ENCODE measurements around the gene RSRP1. TPM values are rescaled to one million over a fixed set of nuclear protein-coding genes. Genes with fewer than 3 reads are reported as not detected.

Gene RSRP1
- total and polyA plus RNA-seq, 2 of the 8 experiments (the other 6 are each of a cell fraction or from before 2014, with no cell fraction given) = 32.9 to 59.4 TPM

DNA sequence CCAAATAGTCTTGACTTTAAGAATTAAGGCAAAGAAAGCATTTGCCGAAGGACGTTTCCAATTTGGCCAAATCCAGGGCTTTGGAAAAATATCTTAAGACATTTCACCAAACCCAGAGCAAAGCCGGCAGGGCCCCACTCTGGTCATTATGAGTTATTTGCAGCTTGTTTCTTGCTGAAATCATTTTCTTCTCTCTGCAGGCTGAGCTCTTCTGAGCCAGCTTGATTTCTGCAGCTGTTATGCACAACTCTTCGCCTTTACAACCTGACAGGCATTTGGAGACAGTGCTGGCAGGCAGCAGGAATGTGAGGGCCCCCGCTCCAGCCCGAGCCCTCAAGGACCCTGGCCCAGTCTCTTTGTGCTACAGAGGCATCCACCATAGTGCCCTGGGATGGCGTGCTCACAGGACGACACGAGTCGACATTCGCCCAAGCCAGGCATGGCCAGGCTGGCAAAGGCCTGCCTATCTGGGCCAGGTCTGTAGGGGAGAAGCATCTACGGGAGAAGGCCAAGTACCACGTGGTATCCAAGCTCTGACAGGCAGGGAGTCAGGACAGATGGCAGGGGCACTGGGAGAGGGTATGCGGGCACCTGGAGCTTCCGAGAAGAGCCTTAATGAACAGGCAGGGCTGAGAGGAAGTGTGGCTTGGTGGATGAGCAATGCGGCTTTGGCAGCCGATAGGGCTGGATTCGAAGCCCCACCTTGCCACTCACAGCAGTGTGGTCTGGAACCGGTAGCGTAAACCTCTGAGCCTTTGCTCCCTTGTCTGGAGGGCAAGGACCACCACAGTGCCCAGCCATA, 47.2 kb downstream of the RSRP1 start:
- H4K20me1 ChIP-seq (replicated peaks in 1 of 2; ENCODE audit: control insufficient read depth in 1 of 2, insufficient read depth in 2 of 2, low read length in 2 of 2) = no peaks in the 10 kb centered on the region
- H4K91ac ChIP-seq (replicated peaks; ENCODE audit: insufficient read length, low read length) = no peak overlapping the region
- 91% methylated on average over 20 of the region's 20 CpGs; no CpG with 5 or more reads in 1 of the 2 experiments for WGBS, 2 experiments (ENCODE audit: extremely low coverage in 1 of 2, insufficient coverage in 1 of 2, insufficient read length in 1 of 2, insufficient replicate concordance in 2 of 2, low coverage in 1 of 2, low lambda C conversion rate in 2 of 2, missing lambda C conversion rate in 1 of 2)
- no peak overlapping the region for H3K23ac ChIP-seq (ENCODE audit: insufficient read length)
- DNase-seq (ENCODE audit: low read depth in 1 of 2, low spot score in 2 of 2) (no peak), FAIRE-seq (no peak)
- no peak overlapping the region for H3K14ac ChIP-seq (ENCODE audit: insufficient read length)
- H3K27me3 ChIP-seq (replicated peaks in 1 of 4; ENCODE audit: control insufficient read depth in 3 of 4, extremely low read depth in 1 of 4, insufficient read depth in 3 of 4, low read length in 3 of 4) = no peaks in the 10 kb centered on the region
- POLR2A ChIA-PET (ENCODE audit: partially characterized antibody) = interaction anchor here (0.8 kb wide), 1 partner anchor 8 kb away, joined by 3 read pairs; no protein-coding TSS in a partner anchor
- H2BK15ac ChIP-seq (ENCODE audit: low read length) = peak overlapping the region; percentile 72; the same call in 1 of the 2 replicates
- no peak overlapping the region for H3K4me3 ChIP-seq (ENCODE audit: extremely low read depth in 1 of 4, insufficient read depth in 2 of 4, low read depth in 3 of 4, low read length in 4 of 4)
- no peak overlapping the region; the same call in none of the 2 replicates for H3K18ac ChIP-seq (ENCODE audit: extremely low read depth, low read length)
- no peak overlapping the region for H2BK120ac ChIP-seq (replicated peaks; ENCODE audit: low read depth, low read length)
- no peaks in the 10 kb centered on the region for H3K79me2 ChIP-seq (ENCODE audit: control insufficient read depth in 1 of 2, insufficient read depth in 2 of 2, low read length in 2 of 2)
- TF ChIP-seq RFX5 (IDR thresholded peaks at IDR 0.05; ENCODE audit: borderline replicate concordance, low read depth, low read length) (no peak), SIN3A (conservative IDR thresholded peaks at IDR 0.05 in 1 of 2, IDR thresholded peaks at IDR 0.05 in 1 of 2; ENCODE audit: low read depth in 1 of 2, low read length in 2 of 2) (no peak), NANOG (IDR thresholded peaks at IDR 0.05; ENCODE audit: insufficient read depth, low read depth, low read length, poor library complexity, severe bottlenecking) (no peak), EZH2 (IDR thresholded peaks at IDR 0.05; ENCODE audit: low read depth, low read length, severe bottlenecking) (no peak), ZNF274 (IDR thresholded peaks at IDR 0.05; ENCODE audit: borderline replicate concordance, extremely low read depth, low read length) (no peak), EP300 (IDR thresholded peaks at IDR 0.05; ENCODE audit: borderline replicate concordance in 1 of 2, low read depth in 2 of 2, low read length in 2 of 2) (no peak), TBP (IDR thresholded peaks at IDR 0.05; ENCODE audit: low read depth, low read length) (no peak), TAF1 (IDR thresholded peaks at IDR 0.05; ENCODE audit: low read depth, low read length) (no peak), CREB1 (IDR thresholded peaks at IDR 0.05) (no peak), KDM4A (IDR thresholded peaks at IDR 0.05; ENCODE audit: low read depth, low read length, severe bottlenecking) (no peak), CEBPB (IDR thresholded peaks at IDR 0.05; ENCODE audit: low read depth, low read length) (no peak)
- CTCF ChIA-PET (ENCODE audit: partially characterized antibody) = interaction anchor here (0.6 to 2.0 kb wide), 11 partner anchors 9 to 1234 kb away, joined by 3 to 5 read pairs (median 3); no protein-coding TSS in a partner anchor
- no peak overlapping the region for H2BK5ac ChIP-seq (ENCODE audit: low read depth, low read length)
- H3K9ac ChIP-seq (replicated peaks in 1 of 4; ENCODE audit: extremely low read depth in 1 of 4, low read depth in 3 of 4, low read length in 3 of 4) = no peak overlapping the region
- H3K36me3 ChIP-seq (ENCODE audit: control insufficient read depth in 2 of 4, insufficient read depth in 4 of 4, low read length in 3 of 4) = no peaks in the 10 kb centered on the region
- peak overlapping the region; percentile 75; the same call in 1 of the 2 replicates for H4K8ac ChIP-seq (ENCODE audit: extremely low read depth, insufficient read depth, low read length)
- no peaks in the 10 kb centered on the region for H3K23me2 ChIP-seq (ENCODE audit: low read depth, low read length)
- H3K27ac ChIP-seq (ENCODE audit: low read depth, low read length) = no peak overlapping the region
- no peak overlapping the region for H2BK20ac ChIP-seq (ENCODE audit: low read length)
- H3K4me2 ChIP-seq (ENCODE audit: insufficient read depth in 1 of 2, low read depth in 2 of 2, low read length in 2 of 2) = no peak overlapping the region
- H3K56ac ChIP-seq (replicated peaks; ENCODE audit: insufficient read length, low read depth, low read length) = no peak overlapping the region
- H3K79me1 ChIP-seq (ENCODE audit: low read depth, low read length) = no peaks in the 10 kb centered on the region
- H4K5ac ChIP-seq (ENCODE audit: insufficient read length, low read depth, low read length) = no peak overlapping the region
- peaks cover 0 to 5% (median under 1%) of the 10 kb centered on the region in 4 experiments; a peak in 2 of 7 replicates for H3K4me1 ChIP-seq (replicated peaks in 1 of 4; ENCODE audit: control insufficient read depth in 3 of 4, insufficient read depth in 4 of 4, low read length in 3 of 4)
- H3K4ac ChIP-seq (replicated peaks; ENCODE audit: insufficient read length, low read depth, low read length) = no peak overlapping the region
- peak overlapping the region; percentile 9; the same call in 1 of the 2 replicates for H2BK12ac ChIP-seq (ENCODE audit: low read depth, low read length)
- no peak overlapping the region; the same call in none of the 2 replicates for H2AFZ ChIP-seq (ENCODE audit: low read length)
- H3K9me3 ChIP-seq (ENCODE audit: insufficient read depth in 2 of 2, low read depth in 1 of 2, low read length in 1 of 2) = no peaks in the 10 kb centered on the region
- H2AK5ac ChIP-seq (ENCODE audit: low read depth, low read length) = no peak overlapping the region
